CD4-positive, alpha-beta T cell (primary cell): ENCODE data around the gene MTCL1. TPM values are rescaled to one million over a fixed set of nuclear protein-coding genes. Genes with fewer than 3 reads are reported as not detected.

Source experiments
- ATAC-seq: fragments of 200-7000 bp; cut with Tn5 transposase; one replicate; pipeline ENCODE4 v1.10.0; 2022; ENCODE audit warnings: mild to moderate bottlenecking; ENCODE audit not compliant: poor library complexity
- CTCF ChIA-PET: fragments of 350-600 bp; sonication (Branson Sonifier 250); formaldehyde crosslinking; loops from one replicate; lab custom pipeline; 2021; ENCODE audit warnings: antibody characterized with exemption, inconsistent platforms; lab: Charles Lee
- POLR2A ChIA-PET: fragments of 350-600 bp; sonication (Branson Sonifier 250); formaldehyde crosslinking; loops from one replicate; lab custom pipeline; 2021; ENCODE audit warnings: antibody characterized with exemption, inconsistent platforms; lab: Charles Lee
- DNase-seq, 14 experiments: peaks; one replicate each; pipeline ENCODE4 v3.0.0-alpha.2; 2013 to 2020; ENCODE audit warnings: mixed read lengths in 2 of 14
- H3K27ac ChIP-seq, 2 donors: one replicate each; pipeline versions ENCODE4 v1.5.1 to v1.7.0; 2013; ENCODE audit warnings: low read length in 2 of 2, low read depth in 1 of 2, mild to moderate bottlenecking in 1 of 2
- H3K27me3 ChIP-seq, 2 experiments: 1 replicate in 1 of 2; 2 replicates in 1 of 2; pipeline versions ENCODE4 v1.6.1 to v1.7.0; 2013; ENCODE audit warnings: low read length in 2 of 2, control low read depth in 1 of 2, mild to moderate bottlenecking in 1 of 2, moderate library complexity in 1 of 2; ENCODE audit not compliant: insufficient read depth in 2 of 2, control insufficient read depth in 1 of 2
- H3K36me3 ChIP-seq: one replicate; pipeline ENCODE4 v1.6.1; 2013; ENCODE audit warnings: low read length, control low read depth; ENCODE audit not compliant: insufficient read depth
- H3K4me1 ChIP-seq: one replicate; pipeline ENCODE4 v1.6.1; 2013; ENCODE audit warnings: low read length, control low read depth; ENCODE audit not compliant: insufficient read depth
- H3K4me3 ChIP-seq: one replicate; pipeline ENCODE4 v1.5.1; 2013; ENCODE audit warnings: mild to moderate bottlenecking, low read length, moderate library complexity
- H3K9me3 ChIP-seq, 2 experiments: 1 replicate in 1 of 2; 2 replicates in 1 of 2; pipeline versions ENCODE4 v1.6.1 to v1.7.0; 2013; ENCODE audit warnings: low read length in 2 of 2, mild to moderate bottlenecking in 2 of 2, control low read depth in 1 of 2, moderate library complexity in 1 of 2; ENCODE audit not compliant: control insufficient read depth in 1 of 2, insufficient read depth in 1 of 2
- H3K27ac Mint-ChIP-seq: one replicate; pipeline ENCODE4 v1.8.0; 2020; ENCODE audit warnings: mixed read lengths
- H3K27me3 Mint-ChIP-seq: one replicate; pipeline ENCODE4 v1.8.0; 2021; ENCODE audit warnings: mixed read lengths
- H3K36me3 Mint-ChIP-seq: one replicate; pipeline ENCODE4 v1.8.0; 2021; ENCODE audit warnings: low read depth, mixed read lengths
- H3K4me1 Mint-ChIP-seq: one replicate; pipeline ENCODE4 v1.8.0; 2021; ENCODE audit warnings: low read depth, mixed read lengths
- H3K4me3 Mint-ChIP-seq: one replicate; pipeline ENCODE4 v1.8.0; 2020; ENCODE audit warnings: mild to moderate bottlenecking, mixed read lengths
- H3K9me3 Mint-ChIP-seq: one replicate; pipeline ENCODE4 v1.8.0; 2020; ENCODE audit warnings: mixed read lengths
- intact Hi-C, 2 experiments: fragments of 100-400 bp; cut with DNase I in 1 of 2; cut with micrococcal nuclease in 1 of 2; formaldehyde crosslinking; loops; one replicate each; pipeline versions ENCODE4 v1.15.1 to v1.9.0; 2023 to 2025; cut with DNase I, micrococcal nuclease
- total RNA-seq, 174 experiments: library from RNA in 2 of 174; stranded (reverse) in 2 of 174; gene quantifications; one replicate each; pipeline ENCODE4 v1.2.3 and lab custom pipeline; 2021 to 2026
- TF ChIP-seq, protein P1 (sequence below): fragments of 200-600 bp; IDR thresholded peaks from one replicate; pipeline ENCODE4 v1.8.0; 2022; ENCODE audit warnings: antibody characterized with exemption, mild to moderate bottlenecking

Gene MTCL1
- total RNA-seq, 2 experiments from 2014 or later: 0.11 to 0.55 TPM

GRCh38 chr18:8835521-8835953 lies 130.2 kb downstream of the MTCL1 start:
- Mint-ChIP-seq H3K27me3 (peaks cover 9% of the 10 kb centered on the region), H3K36me3 (no peaks in the 10 kb centered on the region), H3K4me3 (no peak overlapping the region), H3K4me1 (no peaks in the 10 kb centered on the region), H3K27ac (no peak overlapping the region), H3K9me3 (peaks cover 4% of the 10 kb centered on the region)
- ATAC-seq (no peak), DNase-seq (no peak)
- Histone ChIP-seq H3K4me3 (no peak overlapping the region), H3K9me3 (peaks cover 0 to 17% of the 10 kb centered on the region in 2 experiments), H3K27me3 (no peaks in the 10 kb centered on the region), H3K4me1 (no peaks in the 10 kb centered on the region), H3K27ac (no peak overlapping the region), H3K36me3 (no peaks in the 10 kb centered on the region)
- intact Hi-C loops: no loop called here
- ChIA-PET CTCF (no interaction called here), POLR2A (no interaction called here)
- TF ChIP-seq, protein P1, sequence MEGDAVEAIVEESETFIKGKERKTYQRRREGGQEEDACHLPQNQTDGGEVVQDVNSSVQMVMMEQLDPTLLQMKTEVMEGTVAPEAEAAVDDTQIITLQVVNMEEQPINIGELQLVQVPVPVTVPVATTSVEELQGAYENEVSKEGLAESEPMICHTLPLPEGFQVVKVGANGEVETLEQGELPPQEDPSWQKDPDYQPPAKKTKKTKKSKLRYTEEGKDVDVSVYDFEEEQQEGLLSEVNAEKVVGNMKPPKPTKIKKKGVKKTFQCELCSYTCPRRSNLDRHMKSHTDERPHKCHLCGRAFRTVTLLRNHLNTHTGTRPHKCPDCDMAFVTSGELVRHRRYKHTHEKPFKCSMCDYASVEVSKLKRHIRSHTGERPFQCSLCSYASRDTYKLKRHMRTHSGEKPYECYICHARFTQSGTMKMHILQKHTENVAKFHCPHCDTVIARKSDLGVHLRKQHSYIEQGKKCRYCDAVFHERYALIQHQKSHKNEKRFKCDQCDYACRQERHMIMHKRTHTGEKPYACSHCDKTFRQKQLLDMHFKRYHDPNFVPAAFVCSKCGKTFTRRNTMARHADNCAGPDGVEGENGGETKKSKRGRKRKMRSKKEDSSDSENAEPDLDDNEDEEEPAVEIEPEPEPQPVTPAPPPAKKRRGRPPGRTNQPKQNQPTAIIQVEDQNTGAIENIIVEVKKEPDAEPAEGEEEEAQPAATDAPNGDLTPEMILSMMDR: no peak

DNA sequence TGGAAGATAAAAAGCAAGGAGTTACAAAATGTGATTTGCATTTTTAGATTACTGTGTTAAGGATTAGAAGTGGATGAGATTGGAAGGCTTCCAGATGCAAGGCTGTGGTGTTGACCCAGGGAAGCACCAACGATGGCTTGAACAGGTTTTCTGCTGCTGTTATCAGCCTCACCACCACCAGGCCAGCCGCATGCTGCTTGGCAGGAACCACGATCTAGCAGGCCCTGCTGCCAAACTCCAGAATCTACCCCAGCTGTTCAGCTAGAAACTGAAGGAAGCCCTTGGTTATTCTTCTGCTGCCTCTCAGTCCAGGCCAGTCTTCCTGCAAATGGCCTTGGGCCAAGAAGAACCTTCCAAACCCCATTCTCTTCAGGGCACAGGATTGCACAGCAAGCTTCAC lies 133.9 kb downstream of the MTCL1 start:
- Histone ChIP-seq H3K4me3 (no peak overlapping the region), H3K27me3 (no peaks in the 10 kb centered on the region), H3K9me3 (peaks cover 0 to 17% of the 10 kb centered on the region in 2 experiments), H3K4me1 (no peaks in the 10 kb centered on the region), H3K27ac (no peak overlapping the region), H3K36me3 (no peaks in the 10 kb centered on the region)
- TF ChIP-seq, protein P1: no peak
- no peak overlapping the region for H3K4me3 Mint-ChIP-seq
- CTCF ChIA-PET: no interaction called here
- intact Hi-C loops: no loop called here
- DNase-seq: no peak
- H3K27ac Mint-ChIP-seq: no peak overlapping the region
- H3K36me3 Mint-ChIP-seq: no peaks in the 10 kb centered on the region
- no peak for ATAC-seq
- H3K27me3 Mint-ChIP-seq: peaks cover 14% of the 10 kb centered on the region
- H3K9me3 Mint-ChIP-seq: peaks cover 4% of the 10 kb centered on the region
- POLR2A ChIA-PET: no interaction called here
- H3K4me1 Mint-ChIP-seq: no peaks in the 10 kb centered on the region

- TF ChIP-seq, protein P1: no peak
- H3K4me3 Mint-ChIP-seq: no peak overlapping the region
- no peak overlapping the region for H3K27ac Mint-ChIP-seq
- Histone ChIP-seq H3K4me3 (no peak overlapping the region), H3K36me3 (no peaks in the 10 kb centered on the region), H3K27ac (no peak overlapping the region), H3K4me1 (no peaks in the 10 kb centered on the region), H3K9me3 (peaks cover 0 to 17% of the 10 kb centered on the region in 2 experiments), H3K27me3 (no peaks in the 10 kb centered on the region)
- ChIA-PET CTCF (no interaction called here), POLR2A (no interaction called here)
- no peaks in the 10 kb centered on the region for H3K9me3 Mint-ChIP-seq
- no peaks in the 10 kb centered on the region for H3K36me3 Mint-ChIP-seq
- intact Hi-C loops: no loop called here
- no peaks in the 10 kb centered on the region for H3K4me1 Mint-ChIP-seq
- peaks cover 7% of the 10 kb centered on the region for H3K27me3 Mint-ChIP-seq
- DNase-seq (no peak), ATAC-seq (no peak)
Measured at GRCh38 chr18:8841781-8842485, 136.6 kb downstream of the MTCL1 start.
